Endothelial cell (in vitro differentiated cells): ENCODE data around the gene PRKCA. TPM values are rescaled to one million over a fixed set of nuclear protein-coding genes. Genes with fewer than 3 reads are reported as not detected.

Experiments
- DNase-seq: peaks from one replicate; pipeline ENCODE4 v3.0.0; 2021; ENCODE audit warnings: low spot score
- H3K27ac Mint-ChIP-seq: one replicate; pipeline ENCODE4 v1.8.0; 2021; ENCODE audit warnings: mixed read lengths, inconsistent platforms; ENCODE audit not compliant: unreplicated experiment
- H3K27me3 Mint-ChIP-seq: one replicate; pipeline ENCODE4 v1.8.0; 2021; ENCODE audit warnings: mild to moderate bottlenecking, moderate library complexity, mixed read lengths, inconsistent platforms; ENCODE audit not compliant: unreplicated experiment
- H3K36me3 Mint-ChIP-seq: one replicate; pipeline ENCODE4 v1.8.0; 2021; ENCODE audit warnings: mild to moderate bottlenecking, low read depth, mixed read lengths, inconsistent platforms; ENCODE audit not compliant: unreplicated experiment
- H3K4me1 Mint-ChIP-seq: one replicate; pipeline ENCODE4 v1.8.0; 2021; ENCODE audit warnings: mild to moderate bottlenecking, mixed read lengths, inconsistent platforms; ENCODE audit not compliant: unreplicated experiment
- H3K4me3 Mint-ChIP-seq: one replicate; pipeline ENCODE4 v1.8.0; 2021; ENCODE audit warnings: mild to moderate bottlenecking, mixed read lengths, inconsistent platforms; ENCODE audit not compliant: unreplicated experiment
- H3K9me3 Mint-ChIP-seq: one replicate; pipeline ENCODE4 v1.8.0; 2021; ENCODE audit warnings: mixed read lengths, inconsistent platforms; ENCODE audit not compliant: unreplicated experiment
- CTCF ChIP-seq: fragments of 200-600 bp; sonication (generic); IDR thresholded peaks from one replicate; pipeline ENCODE4 v1.5.0; 2021; ENCODE audit warnings: antibody characterized with exemption; ENCODE audit not compliant: unreplicated experiment
- total RNA-seq: library from RNA; stranded (reverse); fragmentation: NEBNext Ultra II Directional; extraction: Animal tissue kit (Norgen Biotek cat#: 25700); gene quantifications from one replicate; pipeline ENCODE4 v1.2.1, GENCODE V29; 2021; ENCODE audit not compliant: unreplicated experiment

Gene PRKCA
- total RNA-seq, 1 donor from 2014 or later: 2.1 TPM

GRCh38 chr17:66299711-66300110, 2.7 kb upstream of the PRKCA start:
- Mint-ChIP-seq H3K27ac (no peak overlapping the region), H3K4me1 (peaks cover 14% of the 10 kb centered on the region), H3K9me3 (no peaks in the 10 kb centered on the region), H3K27me3 (peaks cover 14% of the 10 kb centered on the region), H3K4me3 (no peak overlapping the region), H3K36me3 (peaks cover 4% of the 10 kb centered on the region)
- DNase-seq: no peak
- no peak for TF ChIP-seq CTCF

GRCh38 chr17:66300956-66301355, 1.5 kb upstream of the PRKCA start:
- Mint-ChIP-seq H3K4me3 (no peak overlapping the region), H3K9me3 (no peaks in the 10 kb centered on the region), H3K27ac (no peak overlapping the region), H3K4me1 (peaks cover 18% of the 10 kb centered on the region), H3K36me3 (peaks cover 4% of the 10 kb centered on the region), H3K27me3 (peaks cover 14% of the 10 kb centered on the region)
- TF ChIP-seq CTCF: no peak
- no peak for DNase-seq

- no peak for TF ChIP-seq CTCF
- Mint-ChIP-seq H3K4me3 (peak overlapping the region; percentile 95), H3K4me1 (peaks cover 18% of the 10 kb centered on the region), H3K27ac (no peak overlapping the region), H3K9me3 (no peaks in the 10 kb centered on the region), H3K36me3 (peaks cover 4% of the 10 kb centered on the region), H3K27me3 (peaks cover 14% of the 10 kb centered on the region)
- DNase-seq: no peak
Measured at GRCh38 chr17:66301367-66301863, 998 bp upstream of the PRKCA start.

- peaks cover 18% of the 10 kb centered on the region for H3K4me1 Mint-ChIP-seq
- peak; percentile 40 for DNase-seq
- no peak for TF ChIP-seq CTCF
- peak overlapping the region; percentile 95 for H3K4me3 Mint-ChIP-seq
- no peak overlapping the region for H3K27ac Mint-ChIP-seq
- H3K27me3 Mint-ChIP-seq: peaks cover 14% of the 10 kb centered on the region
- H3K9me3 Mint-ChIP-seq: no peaks in the 10 kb centered on the region
- H3K36me3 Mint-ChIP-seq: peaks cover 4% of the 10 kb centered on the region
Measured at GRCh38 chr17:66302761-66303626, 581 bp downstream of the PRKCA start.
